Prostate gland (tissue), 2 donors: ENCODE measurements around the gene AUTS2.

Source experiments
- CTCF ChIP-seq, 4 experiments: fragments of 200-600 bp in 2 of 4; fragments of 450-650 bp in 2 of 4; sonication (generic) in 2 of 4; IDR thresholded peaks; 1 replicate in 3 of 4; 2 replicates in 1 of 4; pipeline ENCODE4 v1.5.1; 2016 to 2019; ENCODE audit warnings: antibody characterized with exemption in 4 of 4, mild to moderate bottlenecking in 2 of 4, moderate library complexity in 2 of 4
- POLR2A ChIP-seq: fragments of 450-650 bp; IDR thresholded peaks from one replicate; pipeline ENCODE4 v1.6.1; 2016; ENCODE audit warnings: antibody characterized with exemption, mild to moderate bottlenecking

GRCh38 chr7:70717553-70718329 is 1119.5 kb downstream of the AUTS2 start:
- TF ChIP-seq CTCF (IDR thresholded peaks at IDR 0.05), result no peak
- TF ChIP-seq POLR2A, result no peak
